Stimulated activated effector memory CD8-positive, alpha-beta T cell treated with anti-CD3 and anti-CD28 coated beads, Interleukin-12 subunit alpha, Interleukin-12 subunit beta, amount 100 ng/mL, for 72 hours (primary cell): ENCODE data around the gene RBM38.
"Not testable (repeated sequence)": the region's sequence is repeated elsewhere in the genome, so short reads cannot be mapped to it uniquely, and the experiment has no call there.

Source experiments
- ATAC-seq: fragments of 150-1000 bp; cut with Tn5 transposase; 2 replicates; pipeline ENCODE4 v1.10.0; 2021
- DNase-seq, 2 donors: peaks; one replicate each; pipeline ENCODE4 v3.0.0; 2021 to 2022; ENCODE audit warnings: low spot score in 2 of 2
- H3K27ac Mint-ChIP-seq: one replicate; pipeline ENCODE4 v1.8.0; 2022; ENCODE audit warnings: mild to moderate bottlenecking, mixed read lengths
- H3K36me3 Mint-ChIP-seq: one replicate; pipeline ENCODE4 v1.8.0; 2022; ENCODE audit warnings: mild to moderate bottlenecking, mixed read lengths
- H3K4me1 Mint-ChIP-seq: one replicate; pipeline ENCODE4 v1.8.0; 2022; ENCODE audit warnings: mixed read lengths
- H3K4me3 Mint-ChIP-seq: one replicate; pipeline ENCODE4 v1.8.0; 2022; ENCODE audit warnings: mild to moderate bottlenecking, mixed read lengths
- H3K9me3 Mint-ChIP-seq: one replicate; pipeline ENCODE4 v1.8.0; 2022; ENCODE audit warnings: mixed read lengths

Gene RBM38

DNA sequence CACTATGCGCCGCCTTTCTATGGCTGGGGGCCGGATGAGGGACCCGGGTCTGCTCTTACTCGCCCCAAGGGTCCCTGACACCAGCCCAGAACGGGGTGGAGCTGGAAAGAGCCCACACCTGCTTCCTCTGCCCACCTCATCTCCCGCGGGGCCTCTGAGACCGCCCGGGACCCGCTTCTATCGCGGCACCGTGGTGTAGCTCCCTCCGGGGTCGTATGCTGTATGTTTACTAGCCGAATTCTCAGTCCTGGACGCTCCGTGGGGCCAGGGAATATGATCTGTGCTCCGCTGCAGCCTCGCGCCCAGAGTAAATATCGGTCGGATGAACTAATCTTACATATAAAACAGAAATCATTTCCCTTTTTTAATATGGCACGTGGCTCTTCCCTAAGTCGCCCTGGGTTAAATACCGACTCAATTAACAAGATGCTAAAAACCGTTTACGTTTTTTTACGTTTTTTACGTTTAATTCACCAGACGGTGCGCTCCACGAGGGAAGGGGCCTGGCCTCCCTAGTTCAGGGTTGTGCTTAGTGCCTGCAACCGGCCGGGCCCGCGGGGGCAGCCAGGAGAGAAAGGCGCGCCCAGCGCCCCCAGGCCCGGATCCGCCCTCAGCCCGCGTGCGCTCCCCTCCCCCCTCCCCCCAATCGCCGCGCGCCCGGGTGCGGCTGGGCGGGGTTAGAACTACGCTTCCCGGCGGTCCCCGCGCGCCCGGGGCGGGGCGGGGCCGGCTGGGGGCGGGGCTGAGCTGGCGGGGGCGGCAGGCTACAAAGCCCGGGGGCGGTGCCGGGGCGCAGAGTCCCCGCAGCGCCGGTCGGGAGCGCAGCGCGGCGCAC, at the start of gene RBM38:
TSS of gene RBM38 (plus strand) at position 793 of the 835 bp plus-strand sequence. CDS start 186 bp downstream, outside the sequence.
- peak; percentile 68 for ATAC-seq
- H3K4me1 Mint-ChIP-seq: peaks cover 41% of the 10 kb centered on the region
- H3K36me3 Mint-ChIP-seq: peaks cover 55% of the 10 kb centered on the region
- peak; percentile 75 to 87 for DNase-seq
- peak within 1 kb of the TSS; percentile 94 for H3K27ac Mint-ChIP-seq
- peak within 1 kb of the TSS; percentile 91 for H3K4me3 Mint-ChIP-seq
- no peaks in the 10 kb centered on the region for H3K9me3 Mint-ChIP-seq

DNA sequence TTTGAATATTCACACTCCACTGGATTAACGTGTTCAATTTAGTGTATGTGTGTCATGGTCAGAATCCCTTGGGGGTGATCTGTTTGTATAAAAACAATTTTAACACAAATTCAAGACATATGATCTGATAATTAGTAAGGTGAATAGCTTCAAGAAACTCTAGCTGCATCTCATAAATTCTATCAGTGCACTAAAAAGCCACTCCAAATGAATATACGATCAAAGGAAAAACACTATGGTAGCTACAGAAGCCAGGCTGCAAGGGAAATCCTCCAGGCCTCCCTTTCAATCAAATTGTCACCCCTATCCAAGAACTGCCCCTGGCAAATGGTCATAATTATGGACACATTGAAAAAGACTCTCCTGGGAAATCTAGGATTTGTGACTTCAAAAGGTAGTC, 49.5 kb upstream of the RBM38 start:
- Mint-ChIP-seq H3K36me3 (no peaks in the 10 kb centered on the region), H3K4me3 (no peak overlapping the region), H3K27ac (no peak overlapping the region), H3K9me3 (no peaks in the 10 kb centered on the region), H3K4me1 (no peaks in the 10 kb centered on the region)
- DNase-seq: no peak
- no peak for ATAC-seq

DNA sequence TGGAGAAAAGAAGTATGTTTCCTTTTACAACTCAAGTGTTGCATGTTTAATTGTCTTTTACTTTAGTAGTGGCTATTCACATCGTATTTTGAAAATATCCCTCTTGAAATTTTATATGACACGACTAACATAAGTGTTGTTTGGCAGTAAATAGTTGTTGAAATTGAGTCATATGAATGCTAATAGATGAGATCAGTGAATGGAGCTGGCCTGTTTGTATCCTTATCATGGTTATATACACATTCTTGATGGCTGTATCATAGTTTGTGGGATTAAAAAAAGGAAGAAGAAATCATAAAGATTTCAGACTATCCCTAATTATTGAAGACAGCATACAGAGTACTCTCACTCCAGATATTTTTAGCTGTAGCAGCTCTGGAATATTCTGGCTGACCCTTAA, 48.4 kb upstream of the RBM38 start:
- Mint-ChIP-seq H3K27ac (no peak overlapping the region), H3K9me3 (no peaks in the 10 kb centered on the region), H3K4me3 (no peak overlapping the region), H3K36me3 (no peaks in the 10 kb centered on the region), H3K4me1 (no peaks in the 10 kb centered on the region)
- no peak for DNase-seq
- no peak for ATAC-seq

DNA sequence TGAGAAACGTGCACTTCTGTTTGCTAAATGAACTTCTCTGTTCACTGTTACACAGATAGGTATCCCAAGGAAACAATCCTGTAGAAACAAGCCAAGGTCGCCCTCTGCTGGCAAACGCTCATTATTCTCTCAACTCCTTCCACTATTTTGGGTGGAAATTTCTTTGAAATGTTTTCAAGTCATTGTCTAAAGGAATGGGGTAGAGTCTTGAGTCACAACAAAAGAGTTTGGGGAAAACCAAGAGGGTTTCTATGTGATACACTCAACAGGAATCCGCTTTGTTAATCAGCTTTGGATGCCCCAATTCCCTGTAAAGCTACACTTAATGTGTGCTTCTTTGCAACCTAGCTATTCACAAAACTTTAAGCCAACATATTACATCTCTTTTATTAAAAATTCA, 44.7 kb upstream of the RBM38 start:
- DNase-seq (peak; percentile 42 to 77), ATAC-seq (peak; percentile 42)
- no peak overlapping the region for H3K4me3 Mint-ChIP-seq
- no peaks in the 10 kb centered on the region for H3K4me1 Mint-ChIP-seq
- H3K36me3 Mint-ChIP-seq: peaks cover 8% of the 10 kb centered on the region
- H3K27ac Mint-ChIP-seq: no peak overlapping the region
- H3K9me3 Mint-ChIP-seq: no peaks in the 10 kb centered on the region

DNA sequence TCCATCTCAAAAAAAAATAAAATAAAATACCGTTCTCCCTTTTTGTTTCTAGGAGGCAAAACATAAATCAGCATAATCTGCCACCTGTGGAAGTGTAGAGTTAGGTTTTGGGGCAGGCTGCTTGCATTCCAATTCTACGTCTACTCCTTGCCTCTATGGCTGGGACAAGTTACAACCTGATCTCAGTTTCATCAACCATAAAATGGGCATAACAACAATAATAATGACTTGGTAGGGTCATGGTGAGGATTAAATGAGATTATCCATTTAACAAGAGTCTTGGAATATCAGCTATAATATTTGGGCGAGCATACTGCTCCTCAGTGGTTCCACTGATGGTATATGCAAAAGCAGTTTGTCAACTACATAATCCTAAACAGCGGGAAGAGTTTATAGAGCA, 43.8 kb upstream of the RBM38 start:
- ATAC-seq (no peak), DNase-seq (no peak)
- H3K36me3 Mint-ChIP-seq: peaks cover 16% of the 10 kb centered on the region
- no peaks in the 10 kb centered on the region for H3K9me3 Mint-ChIP-seq
- H3K4me3 Mint-ChIP-seq: no peak overlapping the region
- no peak overlapping the region for H3K27ac Mint-ChIP-seq
- H3K4me1 Mint-ChIP-seq: peaks cover 9% of the 10 kb centered on the region

DNA sequence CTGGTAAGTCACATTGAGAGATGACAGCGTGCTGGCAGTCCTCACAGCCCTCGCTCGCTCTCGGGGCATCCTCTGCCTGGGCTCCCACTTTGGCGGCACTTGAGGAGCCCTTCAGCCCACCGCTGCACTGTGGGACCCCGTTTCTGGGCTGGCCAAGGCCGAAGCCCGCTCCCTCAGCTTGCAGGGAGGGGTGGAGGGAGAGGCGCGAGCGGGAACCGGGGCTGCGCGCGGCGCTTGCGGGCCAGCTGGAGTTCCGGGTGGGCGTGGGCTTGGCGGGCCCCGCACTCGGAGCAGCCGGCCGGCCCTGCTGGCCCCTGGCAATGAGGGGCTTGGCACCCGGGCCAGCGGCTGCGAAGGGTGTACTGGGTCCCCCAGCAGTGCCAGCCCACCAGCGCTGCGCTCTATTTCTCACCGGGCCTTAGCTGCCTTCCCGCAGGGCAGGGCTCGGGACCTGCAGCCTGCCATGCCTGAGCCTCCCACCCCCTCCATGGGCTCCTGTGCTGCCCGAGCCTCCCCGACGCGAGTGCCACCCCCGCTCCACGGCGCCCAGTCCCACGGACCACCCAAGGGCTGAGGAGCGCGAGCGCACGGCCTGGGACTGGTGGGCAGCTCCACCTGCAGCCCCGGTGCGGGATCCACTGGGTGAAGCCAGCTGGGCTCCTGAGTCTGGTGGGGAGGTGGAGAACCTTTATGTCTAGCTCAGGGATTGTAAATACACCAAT, 42.8 kb upstream of the RBM38 start:
- H3K36me3 Mint-ChIP-seq: peaks cover 16% of the 10 kb centered on the region
- H3K27ac Mint-ChIP-seq, H3K4me3 Mint-ChIP-seq, ATAC-seq, H3K9me3 Mint-ChIP-seq: not testable (repeated sequence)
- peak in 1 of 2 donors; percentile 45 for DNase-seq
- H3K4me1 Mint-ChIP-seq: peaks cover 10% of the 10 kb centered on the region

DNA sequence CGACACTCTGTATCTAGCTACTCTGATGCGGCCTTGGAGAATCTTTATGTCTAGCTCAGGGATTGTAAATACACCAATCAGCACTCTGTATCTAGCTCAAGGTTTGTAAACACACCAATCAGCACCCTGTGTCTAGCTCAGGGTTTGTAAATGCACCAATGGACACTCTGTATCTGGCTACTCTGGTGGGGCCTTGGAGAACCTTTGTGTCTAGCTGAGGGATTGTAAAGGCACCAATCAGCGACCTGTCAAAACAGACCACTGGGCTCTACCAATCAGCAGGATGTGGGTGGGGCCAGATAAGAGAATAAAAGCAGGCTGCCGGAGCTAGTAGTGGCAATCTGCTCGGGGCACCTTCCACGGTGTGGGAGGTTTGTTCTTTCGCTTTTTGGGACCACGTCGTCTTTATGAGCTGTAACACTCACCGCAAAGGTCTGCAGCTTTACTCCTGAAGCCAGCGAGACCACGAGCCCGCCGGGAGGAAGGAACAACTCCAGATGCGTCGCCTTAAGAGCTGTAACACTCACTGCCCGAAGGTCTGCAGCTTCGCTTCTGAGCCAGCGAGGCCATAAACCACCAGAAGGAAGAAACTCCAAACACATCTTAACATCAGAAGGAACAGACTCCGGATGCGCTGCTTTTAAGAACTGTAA, 42.1 kb upstream of the RBM38 start:
- peaks cover 10% of the 10 kb centered on the region for H3K4me1 Mint-ChIP-seq
- H3K9me3 Mint-ChIP-seq, ATAC-seq, H3K27ac Mint-ChIP-seq: not testable (repeated sequence)
- H3K36me3 Mint-ChIP-seq: peaks cover 16% of the 10 kb centered on the region
- DNase-seq: peak in 1 of 2 donors; percentile 46
- H3K4me3 Mint-ChIP-seq: peak overlapping the region; percentile 20

DNA sequence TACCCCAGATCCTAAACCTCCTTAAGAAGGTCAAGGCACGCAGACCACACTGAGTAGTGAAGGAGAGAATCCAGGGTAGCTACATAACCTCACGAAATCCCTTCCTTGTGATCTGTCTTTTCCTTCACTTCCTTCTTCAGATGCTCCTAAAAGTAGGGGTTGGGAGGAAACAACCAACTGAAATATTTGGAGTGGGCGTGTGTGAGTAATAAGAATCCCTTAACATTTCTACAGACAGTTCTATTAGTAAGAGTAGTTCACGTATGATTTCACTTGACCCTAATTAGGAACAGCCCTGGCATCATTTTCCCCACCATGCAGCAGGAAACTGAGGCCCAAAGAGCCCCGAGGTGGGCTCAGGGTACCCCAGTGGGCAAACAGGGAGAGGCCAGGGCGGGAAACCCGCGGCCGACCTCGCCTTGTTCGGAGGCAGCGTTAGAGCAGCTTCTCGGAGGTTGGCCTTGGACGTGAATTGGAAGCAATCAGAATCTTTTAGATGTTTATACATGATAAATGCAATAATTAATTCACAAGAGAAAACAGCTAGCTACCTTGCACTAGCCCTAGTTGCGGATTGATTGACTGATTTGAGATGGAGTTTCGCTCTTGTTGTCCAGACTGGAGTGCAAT, 41.0 kb upstream of the RBM38 start:
- Mint-ChIP-seq H3K27ac (peak overlapping the region; percentile 50), H3K9me3 (no peaks in the 10 kb centered on the region), H3K36me3 (peaks cover 16% of the 10 kb centered on the region), H3K4me3 (peak overlapping the region; percentile 83), H3K4me1 (peaks cover 10% of the 10 kb centered on the region)
- ATAC-seq (no peak), DNase-seq (peak in 1 of 2 donors; percentile 48)

DNA sequence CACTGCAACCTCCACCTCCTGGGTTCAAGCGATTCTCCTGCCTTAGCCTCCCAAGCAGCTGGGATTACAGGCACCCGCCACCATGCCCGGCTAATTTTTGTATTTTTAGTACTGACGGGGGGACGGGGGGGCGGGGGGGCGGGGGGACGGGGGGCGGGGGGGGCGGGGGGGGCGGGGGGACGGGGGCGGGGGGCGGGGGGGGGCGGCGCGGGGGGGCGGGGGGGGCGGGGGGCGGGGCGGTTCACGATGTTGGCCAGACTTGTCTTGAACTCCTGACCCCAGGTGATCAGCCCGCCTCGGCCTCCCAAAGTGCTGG, 40.5 kb upstream of the RBM38 start:
- Mint-ChIP-seq H3K27ac (peak overlapping the region; percentile 92), H3K4me3 (peak overlapping the region; percentile 83), H3K4me1 (peaks cover 10% of the 10 kb centered on the region), H3K36me3 (peaks cover 16% of the 10 kb centered on the region)
- not testable (repeated sequence) for ATAC-seq, DNase-seq, H3K9me3 Mint-ChIP-seq

DNA sequence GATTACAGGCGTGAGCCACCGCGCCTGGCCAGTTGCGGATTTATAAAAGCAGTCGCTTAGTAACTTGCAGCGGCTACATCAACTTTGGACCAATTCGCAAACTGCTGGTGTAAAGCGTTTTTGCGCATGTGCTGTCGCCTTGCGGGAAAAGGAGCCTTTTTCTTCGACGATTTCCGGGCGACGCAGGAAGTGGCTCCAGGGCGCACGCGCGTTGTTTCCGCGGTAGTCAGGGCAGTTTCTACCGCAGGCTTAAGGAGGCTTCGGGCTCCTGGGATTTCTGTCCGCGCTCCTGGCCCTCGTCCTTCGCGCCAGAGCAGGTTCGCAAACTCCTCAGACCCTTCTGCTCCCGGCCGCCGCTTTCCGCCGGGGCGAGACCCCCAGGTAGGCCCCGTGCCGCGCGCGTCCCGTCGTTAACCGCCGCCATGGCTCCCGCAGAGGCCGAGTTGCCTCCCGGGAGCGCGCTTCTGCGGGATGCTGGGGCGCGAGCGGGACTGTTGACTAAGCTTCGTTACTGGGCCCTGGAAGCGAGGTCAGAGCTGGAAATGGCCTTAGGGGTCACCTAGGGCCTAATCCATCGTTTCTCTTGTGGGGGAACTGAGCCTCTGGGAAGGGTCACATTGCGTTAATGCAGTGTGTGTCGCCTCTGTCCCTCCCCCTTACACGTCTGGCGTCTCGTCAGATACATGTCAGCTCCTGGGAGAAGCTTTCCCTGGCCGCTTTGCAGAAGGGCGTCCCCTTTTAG, 40.0 kb upstream of the RBM38 start, which contains the start of gene RAE1:
TSS of gene RAE1 (plus strand) at position 214 of the 742 bp plus-strand sequence. CDS start 2,784 bp downstream, outside the sequence.
- Mint-ChIP-seq H3K27ac (peak within 1 kb of the TSS; percentile 92), H3K9me3 (no peaks in the 10 kb centered on the region), H3K4me3 (peak within 1 kb of the TSS; percentile 83), H3K36me3 (peaks cover 16% of the 10 kb centered on the region), H3K4me1 (peaks cover 10% of the 10 kb centered on the region)
- DNase-seq: peak; percentile 81 to 95
- peak; percentile 89 for ATAC-seq

DNA sequence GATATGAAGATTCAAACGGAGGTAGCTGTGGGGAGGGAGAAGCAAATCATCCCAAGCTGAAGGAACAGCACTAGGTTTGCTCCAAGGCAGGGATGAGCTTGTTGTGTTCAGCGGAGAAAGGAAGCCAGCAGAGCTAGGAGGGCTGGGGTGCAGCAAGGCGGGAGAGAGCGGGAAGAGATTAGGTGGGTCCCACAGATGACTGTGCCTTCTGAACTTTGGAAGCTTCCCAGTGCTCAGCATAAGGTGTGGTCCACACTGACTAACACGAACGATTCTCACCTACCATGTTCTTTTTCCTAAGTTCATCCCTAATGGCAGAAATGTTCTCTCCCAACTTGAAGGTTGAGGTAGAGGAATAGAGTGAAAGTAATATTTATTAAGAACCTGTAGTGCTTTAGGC, 38.9 kb upstream of the RBM38 start:
- H3K27ac Mint-ChIP-seq: peak overlapping the region; percentile 92
- peaks cover 10% of the 10 kb centered on the region for H3K4me1 Mint-ChIP-seq
- DNase-seq (no peak), ATAC-seq (no peak)
- peaks cover 16% of the 10 kb centered on the region for H3K36me3 Mint-ChIP-seq
- no peaks in the 10 kb centered on the region for H3K9me3 Mint-ChIP-seq
- H3K4me3 Mint-ChIP-seq: peak overlapping the region; percentile 83

DNA sequence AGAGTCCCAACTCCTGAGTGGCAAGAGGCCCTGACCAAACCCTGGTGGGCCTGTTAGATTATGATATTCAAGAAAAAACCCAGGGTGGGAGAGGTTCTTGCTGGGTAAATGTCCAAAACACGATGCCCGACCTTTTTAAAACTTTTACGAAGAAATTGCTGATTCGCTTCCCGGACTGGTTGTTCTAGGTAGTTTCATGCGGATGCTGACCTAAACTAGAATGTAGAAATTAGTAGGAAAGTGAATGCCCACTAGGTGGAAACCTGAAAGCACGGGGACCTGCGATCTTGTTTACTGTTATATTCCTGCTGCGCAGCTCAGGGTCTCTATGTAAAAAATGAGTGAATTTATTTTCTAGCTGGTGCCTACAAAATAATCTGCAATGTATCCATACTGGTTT, 37.8 kb upstream of the RBM38 start:
- no peaks in the 10 kb centered on the region for H3K9me3 Mint-ChIP-seq
- ATAC-seq (no peak), DNase-seq (peak in 1 of 2 donors; percentile 36)
- no peak overlapping the region for H3K4me3 Mint-ChIP-seq
- H3K36me3 Mint-ChIP-seq: peaks cover 16% of the 10 kb centered on the region
- H3K4me1 Mint-ChIP-seq: peaks cover 10% of the 10 kb centered on the region
- no peak overlapping the region for H3K27ac Mint-ChIP-seq

DNA sequence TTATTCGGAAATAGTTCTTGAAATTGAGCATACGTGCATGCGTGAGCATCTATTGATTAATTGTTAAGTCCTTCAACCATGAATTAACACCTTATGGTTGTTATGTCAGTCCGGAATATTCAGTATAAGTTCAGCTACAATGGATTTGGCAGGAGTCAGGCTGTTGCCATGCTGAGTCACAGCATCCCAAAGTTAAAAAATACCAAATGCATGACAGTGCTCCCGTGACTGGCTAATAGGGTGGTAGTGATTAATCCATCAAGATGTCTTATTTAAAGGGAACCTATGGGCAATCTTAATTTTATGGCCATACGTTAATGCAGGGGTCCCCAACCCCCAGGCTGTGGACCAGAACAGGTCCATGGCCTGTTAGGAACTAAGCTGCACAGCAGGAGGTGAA, 29.7 kb upstream of the RBM38 start:
- H3K4me3 Mint-ChIP-seq: no peak overlapping the region
- H3K36me3 Mint-ChIP-seq: no peaks in the 10 kb centered on the region
- DNase-seq: no peak
- ATAC-seq: no peak
- H3K9me3 Mint-ChIP-seq: no peaks in the 10 kb centered on the region
- no peak overlapping the region for H3K27ac Mint-ChIP-seq
- H3K4me1 Mint-ChIP-seq: no peaks in the 10 kb centered on the region

DNA sequence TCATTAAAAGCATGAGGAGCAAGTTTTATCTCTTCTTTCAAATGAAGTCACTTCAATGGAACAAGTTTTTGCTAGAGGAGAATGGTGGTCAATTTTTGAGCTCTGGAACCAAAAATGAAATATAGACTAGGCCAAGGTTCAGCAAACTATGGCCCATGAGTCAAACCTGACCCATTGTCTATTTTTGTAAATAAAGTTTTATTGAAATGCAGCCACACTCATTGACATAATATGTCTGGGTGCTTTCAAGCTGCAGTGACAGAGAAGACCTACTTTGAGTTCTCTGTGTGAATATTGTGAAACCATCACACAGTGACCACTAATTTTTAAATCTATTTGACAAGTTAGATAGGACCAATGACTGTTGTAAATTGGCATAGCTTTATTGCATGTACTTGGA, 26.7 kb upstream of the RBM38 start:
- Mint-ChIP-seq H3K27ac (no peak overlapping the region), H3K9me3 (no peaks in the 10 kb centered on the region), H3K4me3 (no peak overlapping the region), H3K4me1 (no peaks in the 10 kb centered on the region), H3K36me3 (no peaks in the 10 kb centered on the region)
- ATAC-seq (no peak), DNase-seq (no peak)
